ENCODE data around the gene RNPC3. TPM values are rescaled to one million over a fixed set of nuclear protein-coding genes. Genes with fewer than 3 reads are reported as not detected.

RNPC3 gene
- polyA plus RNA-seq, 1 donor from 2014 or later, result 61.0 TPM

DNA sequence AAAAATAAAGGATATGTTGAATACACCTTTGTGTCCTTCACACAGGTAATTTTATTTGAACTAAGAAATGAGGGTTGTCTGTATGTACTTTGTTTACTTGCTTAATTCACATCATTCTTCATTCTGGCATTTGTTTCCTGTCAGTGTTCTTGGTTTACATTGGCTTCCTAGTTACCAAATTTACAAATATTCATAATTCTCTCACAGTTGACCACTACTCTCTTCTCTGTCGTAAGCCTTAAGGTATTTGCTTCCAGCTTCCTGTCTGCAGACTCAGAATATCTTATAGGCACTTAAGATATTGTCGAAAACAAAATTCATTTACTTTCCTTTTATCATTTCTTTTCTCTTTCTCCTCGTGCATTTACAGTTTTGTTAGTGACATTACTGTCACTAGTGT is 15.9 kb downstream of the RNPC3 start:
- H3K9me2 ChIP-seq (ENCODE audit: insufficient read depth, low read length), result no peaks in the 10 kb centered on the region
- TF ChIP-seq RAD21 (conservative IDR thresholded peaks at IDR 0.05) (no peak), MXI1 (conservative IDR thresholded peaks at IDR 0.05; ENCODE audit: poor library complexity, severe bottlenecking) (no peak), POLR2AphosphoS5 (IDR thresholded peaks at IDR 0.05) (no peak), SMC3 (conservative IDR thresholded peaks at IDR 0.05; ENCODE audit: poor library complexity) (no peak), EP300 (conservative IDR thresholded peaks at IDR 0.05; ENCODE audit: poor library complexity, severe bottlenecking) (no peak), TAF1 (IDR thresholded peaks at IDR 0.05; ENCODE audit: low read depth) (no peak), EZH2 (IDR thresholded peaks at IDR 0.05; ENCODE audit: borderline replicate concordance, insufficient read depth, low read length, poor library complexity, severe bottlenecking) (no peak)
- TF ChIP-seq, protein P1, sequence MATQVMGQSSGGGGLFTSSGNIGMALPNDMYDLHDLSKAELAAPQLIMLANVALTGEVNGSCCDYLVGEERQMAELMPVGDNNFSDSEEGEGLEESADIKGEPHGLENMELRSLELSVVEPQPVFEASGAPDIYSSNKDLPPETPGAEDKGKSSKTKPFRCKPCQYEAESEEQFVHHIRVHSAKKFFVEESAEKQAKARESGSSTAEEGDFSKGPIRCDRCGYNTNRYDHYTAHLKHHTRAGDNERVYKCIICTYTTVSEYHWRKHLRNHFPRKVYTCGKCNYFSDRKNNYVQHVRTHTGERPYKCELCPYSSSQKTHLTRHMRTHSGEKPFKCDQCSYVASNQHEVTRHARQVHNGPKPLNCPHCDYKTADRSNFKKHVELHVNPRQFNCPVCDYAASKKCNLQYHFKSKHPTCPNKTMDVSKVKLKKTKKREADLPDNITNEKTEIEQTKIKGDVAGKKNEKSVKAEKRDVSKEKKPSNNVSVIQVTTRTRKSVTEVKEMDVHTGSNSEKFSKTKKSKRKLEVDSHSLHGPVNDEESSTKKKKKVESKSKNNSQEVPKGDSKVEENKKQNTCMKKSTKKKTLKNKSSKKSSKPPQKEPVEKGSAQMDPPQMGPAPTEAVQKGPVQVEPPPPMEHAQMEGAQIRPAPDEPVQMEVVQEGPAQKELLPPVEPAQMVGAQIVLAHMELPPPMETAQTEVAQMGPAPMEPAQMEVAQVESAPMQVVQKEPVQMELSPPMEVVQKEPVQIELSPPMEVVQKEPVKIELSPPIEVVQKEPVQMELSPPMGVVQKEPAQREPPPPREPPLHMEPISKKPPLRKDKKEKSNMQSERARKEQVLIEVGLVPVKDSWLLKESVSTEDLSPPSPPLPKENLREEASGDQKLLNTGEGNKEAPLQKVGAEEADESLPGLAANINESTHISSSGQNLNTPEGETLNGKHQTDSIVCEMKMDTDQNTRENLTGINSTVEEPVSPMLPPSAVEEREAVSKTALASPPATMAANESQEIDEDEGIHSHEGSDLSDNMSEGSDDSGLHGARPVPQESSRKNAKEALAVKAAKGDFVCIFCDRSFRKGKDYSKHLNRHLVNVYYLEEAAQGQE (IDR thresholded peaks at IDR 0.05; ENCODE audit: borderline replicate concordance), result no peak
- TF ChIP-seq, protein P2, sequence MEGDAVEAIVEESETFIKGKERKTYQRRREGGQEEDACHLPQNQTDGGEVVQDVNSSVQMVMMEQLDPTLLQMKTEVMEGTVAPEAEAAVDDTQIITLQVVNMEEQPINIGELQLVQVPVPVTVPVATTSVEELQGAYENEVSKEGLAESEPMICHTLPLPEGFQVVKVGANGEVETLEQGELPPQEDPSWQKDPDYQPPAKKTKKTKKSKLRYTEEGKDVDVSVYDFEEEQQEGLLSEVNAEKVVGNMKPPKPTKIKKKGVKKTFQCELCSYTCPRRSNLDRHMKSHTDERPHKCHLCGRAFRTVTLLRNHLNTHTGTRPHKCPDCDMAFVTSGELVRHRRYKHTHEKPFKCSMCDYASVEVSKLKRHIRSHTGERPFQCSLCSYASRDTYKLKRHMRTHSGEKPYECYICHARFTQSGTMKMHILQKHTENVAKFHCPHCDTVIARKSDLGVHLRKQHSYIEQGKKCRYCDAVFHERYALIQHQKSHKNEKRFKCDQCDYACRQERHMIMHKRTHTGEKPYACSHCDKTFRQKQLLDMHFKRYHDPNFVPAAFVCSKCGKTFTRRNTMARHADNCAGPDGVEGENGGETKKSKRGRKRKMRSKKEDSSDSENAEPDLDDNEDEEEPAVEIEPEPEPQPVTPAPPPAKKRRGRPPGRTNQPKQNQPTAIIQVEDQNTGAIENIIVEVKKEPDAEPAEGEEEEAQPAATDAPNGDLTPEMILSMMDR (IDR thresholded peaks at IDR 0.05; ENCODE audit: poor library complexity, severe bottlenecking), result no peak

DNA sequence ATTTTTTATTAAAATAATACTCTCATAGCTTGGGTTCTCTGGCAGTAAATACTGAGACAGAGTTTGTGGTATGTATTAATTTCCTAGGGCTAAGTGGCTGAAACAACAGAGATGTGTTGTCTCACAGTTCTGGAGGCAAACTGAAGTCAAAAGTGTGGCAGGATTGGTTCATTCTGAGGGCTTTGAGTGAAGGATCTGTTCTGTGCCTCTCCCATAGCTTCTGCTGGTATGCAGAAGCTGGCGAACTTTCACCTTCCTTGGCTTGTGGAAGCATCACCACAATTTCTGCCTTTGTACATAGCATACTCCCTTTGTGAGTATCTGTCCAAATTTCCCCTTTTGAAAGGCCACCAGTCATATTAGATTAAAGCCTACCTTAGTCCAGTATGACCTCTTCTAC is 21.0 kb downstream of the RNPC3 start:
- no peak overlapping the region for H3K4me3 ChIP-seq (ENCODE audit: low read length)
- TF ChIP-seq RAD21 (conservative IDR thresholded peaks at IDR 0.05) (no peak), EP300 (conservative IDR thresholded peaks at IDR 0.05; ENCODE audit: poor library complexity, severe bottlenecking) (no peak), SMC3 (conservative IDR thresholded peaks at IDR 0.05; ENCODE audit: poor library complexity) (no peak), POLR2AphosphoS5 (IDR thresholded peaks at IDR 0.05) (no peak), EZH2 (IDR thresholded peaks at IDR 0.05; ENCODE audit: borderline replicate concordance, insufficient read depth, low read length, poor library complexity, severe bottlenecking) (no peak), MXI1 (conservative IDR thresholded peaks at IDR 0.05; ENCODE audit: poor library complexity, severe bottlenecking) (no peak), TAF1 (IDR thresholded peaks at IDR 0.05; ENCODE audit: low read depth) (no peak)
- TF ChIP-seq, protein P2 (IDR thresholded peaks at IDR 0.05; ENCODE audit: poor library complexity, severe bottlenecking), result no peak
- TF ChIP-seq, protein P1 (IDR thresholded peaks at IDR 0.05; ENCODE audit: borderline replicate concordance), result no peak
- H3K9me3 ChIP-seq (ENCODE audit: low read length), result no peaks in the 10 kb centered on the region
- no peak overlapping the region for H2AFZ ChIP-seq (ENCODE audit: low read depth, low read length)
- H3K79me2 ChIP-seq (replicated peaks; ENCODE audit: insufficient read depth, low read length), result no peaks in the 10 kb centered on the region
- no peaks in the 10 kb centered on the region for H3K9me2 ChIP-seq (ENCODE audit: insufficient read depth, low read length)
- peaks cover 19% of the 10 kb centered on the region for H3K36me3 ChIP-seq (ENCODE audit: insufficient read depth, low read length)
- H3F3A ChIP-seq (ENCODE audit: insufficient read depth, low read length, poor library complexity, severe bottlenecking), result no peaks in the 10 kb centered on the region
- no peak overlapping the region for H3K9ac ChIP-seq (ENCODE audit: low read length)
- no peak overlapping the region for H3K4me2 ChIP-seq (ENCODE audit: low read length)
- H3K27me3 ChIP-seq (ENCODE audit: insufficient read depth, low read depth, low read length), result no peaks in the 10 kb centered on the region
- H4K20me1 ChIP-seq (ENCODE audit: insufficient read depth), result no peaks in the 10 kb centered on the region
- no peak overlapping the region for H3K27ac ChIP-seq (ENCODE audit: low read length)

More for the DNA sequence above, 15.9 kb downstream of the RNPC3 start:
- Histone ChIP-seq H3K4me2 (ENCODE audit: low read length) (no peak overlapping the region), H4K20me1 (ENCODE audit: insufficient read depth) (no peaks in the 10 kb centered on the region), H2AFZ (ENCODE audit: low read depth, low read length) (no peak overlapping the region), H3K9me3 (ENCODE audit: low read length) (no peaks in the 10 kb centered on the region), H3K27me3 (ENCODE audit: insufficient read depth, low read depth, low read length) (no peaks in the 10 kb centered on the region), H3K36me3 (ENCODE audit: insufficient read depth, low read length) (peaks cover 29% of the 10 kb centered on the region), H3K4me3 (ENCODE audit: low read length) (no peak overlapping the region), H3K79me2 (replicated peaks; ENCODE audit: insufficient read depth, low read length) (no peaks in the 10 kb centered on the region), H3K9ac (ENCODE audit: low read length) (no peak overlapping the region), H3F3A (ENCODE audit: insufficient read depth, low read length, poor library complexity, severe bottlenecking) (no peaks in the 10 kb centered on the region), H3K27ac (ENCODE audit: low read length) (no peak overlapping the region)
